GM23338 (cell line): ENCODE results near the gene CCR7. TPM values are rescaled to one million over a fixed set of nuclear protein-coding genes. Genes with fewer than 3 reads are reported as not detected.

ENCODE experiments used
- ATAC-seq: fragments of 200-7000 bp; cut with Tn5 transposase; 3 replicates; pipeline ENCODE4 v1.9.1; 2020
- DNase-seq: peaks from one replicate; pipeline ENCODE4 v3.0.0-alpha.2; 2015; ENCODE audit warnings: low spot score
- H2AFZ ChIP-seq: fragments of 200-600 bp; sonication (generic); 2 replicates; pipeline ENCODE4 v1.8.0; 2016; ENCODE audit warnings: antibody characterized with exemption, mild to moderate bottlenecking, moderate library complexity
- H3F3A ChIP-seq: fragments of 200-600 bp; sonication (generic); replicated peaks from 2 replicates; pipeline ENCODE4 v1.8.0; 2017; ENCODE audit warnings: antibody characterized with exemption, mixed run types, low read depth
- H3K27ac ChIP-seq: fragments of 200-600 bp; sonication (generic); 2 replicates; pipeline ENCODE4 v1.6.1; 2016; ENCODE audit warnings: low read depth
- H3K27me3 ChIP-seq: fragments of 200-600 bp; sonication (generic); 2 replicates; pipeline ENCODE4 v1.8.0; 2016; ENCODE audit warnings: mild to moderate bottlenecking, mixed run types, moderate library complexity; ENCODE audit not compliant: insufficient read depth
- H3K36me3 ChIP-seq: fragments of 200-600 bp; sonication (generic); 2 replicates; pipeline ENCODE4 v1.8.0; 2016; ENCODE audit warnings: mild to moderate bottlenecking; ENCODE audit not compliant: insufficient read depth
- H3K4me1 ChIP-seq: fragments of 200-600 bp; sonication (generic); 2 replicates; pipeline ENCODE4 v1.8.0; 2016; ENCODE audit warnings: mild to moderate bottlenecking, moderate library complexity; ENCODE audit not compliant: insufficient read depth
- H3K4me2 ChIP-seq: fragments of 200-600 bp; sonication (generic); 2 replicates; pipeline ENCODE4 v1.7.1; 2017; ENCODE audit warnings: mixed run types
- H3K4me3 ChIP-seq: fragments of 200-600 bp; sonication (generic); 2 replicates; pipeline ENCODE4 v1.6.1; 2016; ENCODE audit warnings: mixed run types
- H3K79me2 ChIP-seq: fragments of 200-600 bp; sonication (generic); replicated peaks from 2 replicates; pipeline ENCODE4 v1.8.0; 2017; ENCODE audit warnings: mild to moderate bottlenecking; ENCODE audit not compliant: insufficient read depth
- H3K9me2 ChIP-seq: fragments of 200-600 bp; sonication (generic); 2 replicates; pipeline ENCODE4 v1.8.0; 2017; ENCODE audit not compliant: insufficient read depth
- H4K20me1 ChIP-seq: fragments of 200-600 bp; sonication (generic); replicated peaks from 2 replicates; pipeline ENCODE4 v1.8.0; 2017; ENCODE audit warnings: mild to moderate bottlenecking; ENCODE audit not compliant: insufficient read depth
- H3K27ac Mint-ChIP-seq: 2 replicates; pipeline ENCODE4 v1.8.0; 2020; ENCODE audit warnings: inconsistent platforms, mild to moderate bottlenecking, moderate library complexity, mixed read lengths
- H3K27me3 Mint-ChIP-seq: 3 replicates; pipeline ENCODE4 v1.8.0; 2022; ENCODE audit warnings: low read depth, mild to moderate bottlenecking, moderate library complexity, mixed read lengths, inconsistent platforms; ENCODE audit not compliant: insufficient read depth, poor library complexity
- H3K36me3 Mint-ChIP-seq: 3 replicates; pipeline ENCODE4 v1.8.0; 2021; ENCODE audit warnings: low read depth, mild to moderate bottlenecking, inconsistent platforms, moderate library complexity, mixed read lengths
- H3K4me1 Mint-ChIP-seq: 3 replicates; pipeline ENCODE4 v1.8.0; 2020; ENCODE audit warnings: mild to moderate bottlenecking, inconsistent platforms, mixed read lengths
- H3K4me3 Mint-ChIP-seq: 3 replicates; pipeline ENCODE4 v1.8.0; 2021; ENCODE audit warnings: moderate library complexity, mild to moderate bottlenecking, inconsistent platforms, mixed read lengths
- H3K9me3 Mint-ChIP-seq: 3 replicates; pipeline ENCODE4 v1.8.0; 2020; ENCODE audit warnings: moderate library complexity, mild to moderate bottlenecking, inconsistent platforms, mixed read lengths
- CREB1 ChIP-seq: fragments of 250-450 bp; sonication (Bioruptor Pico); IDR thresholded peaks from 2 replicates; pipeline ENCODE4 v1.5.0; 2020; ENCODE audit warnings: low read depth, mild to moderate bottlenecking, moderate library complexity
- CTCF ChIP-seq, 2 experiments: fragments of 200-600 bp in 1 of 2; sonication (generic) in 1 of 2; conservative IDR thresholded peaks; 2 replicates each; pipeline versions ENCODE4 v1.5.1 to v1.6.1; 2016 to 2017; ENCODE audit warnings: antibody characterized with exemption in 2 of 2, low read depth in 2 of 2, mild to moderate bottlenecking in 2 of 2, moderate library complexity in 1 of 2
- ETS1 ChIP-seq: IDR thresholded peaks from 2 replicates; pipeline ENCODE4 v1.6.1; 2016; ENCODE audit warnings: antibody characterized with exemption
- EZH2 ChIP-seq: fragments of 200-600 bp; sonication (generic); IDR thresholded peaks from one replicate; pipeline ENCODE4 v1.8.0; 2017; ENCODE audit warnings: antibody characterized with exemption, mild to moderate bottlenecking, low read depth; ENCODE audit not compliant: unreplicated experiment
- EZH2phosphoT487 ChIP-seq: fragments of 200-600 bp; sonication (generic); IDR thresholded peaks from one replicate; pipeline ENCODE4 v1.8.1; 2018; ENCODE audit warnings: antibody characterized with exemption; ENCODE audit not compliant: unreplicated experiment
- JUNB ChIP-seq: IDR thresholded peaks from one replicate; pipeline ENCODE4 v1.6.1; 2016; ENCODE audit warnings: antibody characterized with exemption; ENCODE audit not compliant: unreplicated experiment
- NANOG ChIP-seq: IDR thresholded peaks from 2 replicates; pipeline ENCODE4 v1.6.1; 2016; ENCODE audit warnings: antibody characterized with exemption, borderline replicate concordance
- POLR2AphosphoS5 ChIP-seq: IDR thresholded peaks from 2 replicates; pipeline ENCODE4 v1.6.1; 2016; ENCODE audit warnings: antibody characterized with exemption, low read depth
- STAT1 ChIP-seq: IDR thresholded peaks from one replicate; pipeline ENCODE4 v1.6.1; 2016; ENCODE audit warnings: antibody characterized with exemption; ENCODE audit not compliant: unreplicated experiment
- ZNF114 ChIP-seq: fragments of 250-450 bp; sonication (Bioruptor Pico); IDR thresholded peaks from 2 replicates; pipeline ENCODE4 v1.5.0; 2020; ENCODE audit warnings: mild to moderate bottlenecking, moderate library complexity
- ZNF331 ChIP-seq: fragments of 250-450 bp; sonication (Bioruptor Pico); IDR thresholded peaks from 2 replicates; pipeline ENCODE4 v1.5.0; 2020; ENCODE audit warnings: low read depth, mild to moderate bottlenecking, moderate library complexity
- ZNF462 ChIP-seq: fragments of 250-450 bp; sonication (Bioruptor Pico); IDR thresholded peaks from 2 replicates; pipeline ENCODE4 v1.5.0; 2020; ENCODE audit warnings: mild to moderate bottlenecking, moderate library complexity
- polyA plus RNA-seq: library from polyadenylated mRNA; unstranded; fragments of >200 nt; fragmentation: Nextera tagmentation; extraction: Ambion mirVana; gene quantifications from 2 replicates; pipeline ENCODE4 v1.2.1, GENCODE V29; 2016
- total RNA-seq: library from RNA; depleted of rRNA; stranded (reverse); fragments of >200 nt; shearing (Covaris generic); gene quantifications from 2 replicates; pipeline ENCODE4 v1.2.3, GENCODE V29; 2014
- TF ChIP-seq, protein P1 (sequence below): IDR thresholded peaks from one replicate; pipeline ENCODE4 v1.6.1; 2018; ENCODE audit warnings: antibody characterized with exemption; ENCODE audit not compliant: unreplicated experiment

CCR7 gene
- total and polyA plus RNA-seq, 2 experiments from 2014 or later = 0.37 to 0.59 TPM

- Histone ChIP-seq H3K79me2 (no peaks in the 10 kb centered on the region), H4K20me1 (no peaks in the 10 kb centered on the region), H3K36me3 (no peaks in the 10 kb centered on the region), H3K4me3 (no peak overlapping the region), H3F3A (no peaks in the 10 kb centered on the region), H3K4me1 (peaks cover 4% of the 10 kb centered on the region), H2AFZ (no peak overlapping the region), H3K27me3 (no peaks in the 10 kb centered on the region), H3K9me2 (no peaks in the 10 kb centered on the region), H3K27ac (no peak overlapping the region), H3K4me2 (no peak overlapping the region)
- peaks cover 20% of the 10 kb centered on the region for H3K4me1 Mint-ChIP-seq
- peaks cover 9% of the 10 kb centered on the region for H3K27me3 Mint-ChIP-seq
- H3K27ac Mint-ChIP-seq = no peak overlapping the region
- H3K9me3 Mint-ChIP-seq = no peaks in the 10 kb centered on the region
- TF ChIP-seq ZNF114 (CRISPR knock-in tag) (no peak), EZH2phosphoT487 (no peak), EZH2 (no peak), POLR2AphosphoS5 (no peak), CREB1 (CRISPR knock-in tag) (no peak), ZNF331 (no peak), ETS1 (no peak), ZNF462 (CRISPR knock-in tag) (no peak), JUNB (no peak), NANOG (no peak), CTCF (conservative IDR thresholded peaks at IDR 0.05; ENCODE audit: low read depth in 2 of 2) (no peak), STAT1 (no peak)
- TF ChIP-seq, protein P1, sequence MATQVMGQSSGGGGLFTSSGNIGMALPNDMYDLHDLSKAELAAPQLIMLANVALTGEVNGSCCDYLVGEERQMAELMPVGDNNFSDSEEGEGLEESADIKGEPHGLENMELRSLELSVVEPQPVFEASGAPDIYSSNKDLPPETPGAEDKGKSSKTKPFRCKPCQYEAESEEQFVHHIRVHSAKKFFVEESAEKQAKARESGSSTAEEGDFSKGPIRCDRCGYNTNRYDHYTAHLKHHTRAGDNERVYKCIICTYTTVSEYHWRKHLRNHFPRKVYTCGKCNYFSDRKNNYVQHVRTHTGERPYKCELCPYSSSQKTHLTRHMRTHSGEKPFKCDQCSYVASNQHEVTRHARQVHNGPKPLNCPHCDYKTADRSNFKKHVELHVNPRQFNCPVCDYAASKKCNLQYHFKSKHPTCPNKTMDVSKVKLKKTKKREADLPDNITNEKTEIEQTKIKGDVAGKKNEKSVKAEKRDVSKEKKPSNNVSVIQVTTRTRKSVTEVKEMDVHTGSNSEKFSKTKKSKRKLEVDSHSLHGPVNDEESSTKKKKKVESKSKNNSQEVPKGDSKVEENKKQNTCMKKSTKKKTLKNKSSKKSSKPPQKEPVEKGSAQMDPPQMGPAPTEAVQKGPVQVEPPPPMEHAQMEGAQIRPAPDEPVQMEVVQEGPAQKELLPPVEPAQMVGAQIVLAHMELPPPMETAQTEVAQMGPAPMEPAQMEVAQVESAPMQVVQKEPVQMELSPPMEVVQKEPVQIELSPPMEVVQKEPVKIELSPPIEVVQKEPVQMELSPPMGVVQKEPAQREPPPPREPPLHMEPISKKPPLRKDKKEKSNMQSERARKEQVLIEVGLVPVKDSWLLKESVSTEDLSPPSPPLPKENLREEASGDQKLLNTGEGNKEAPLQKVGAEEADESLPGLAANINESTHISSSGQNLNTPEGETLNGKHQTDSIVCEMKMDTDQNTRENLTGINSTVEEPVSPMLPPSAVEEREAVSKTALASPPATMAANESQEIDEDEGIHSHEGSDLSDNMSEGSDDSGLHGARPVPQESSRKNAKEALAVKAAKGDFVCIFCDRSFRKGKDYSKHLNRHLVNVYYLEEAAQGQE = no peak
- H3K4me3 Mint-ChIP-seq = no peak overlapping the region
- no peak for ATAC-seq
- H3K36me3 Mint-ChIP-seq = no peaks in the 10 kb centered on the region
- DNase-seq = no peak
Observed at GRCh38 chr17:40541060-40541872, 24.0 kb downstream of the CCR7 start.
